GM12878 (cell line): ENCODE data around the gene SH2D5. TPM values are rescaled to one million over a fixed set of nuclear protein-coding genes. Genes with fewer than 3 reads are reported as not detected.

Experiments
- ATAC-seq: fragments of 200-7000 bp; cut with Tn5 transposase; 3 replicates; pipeline ENCODE4 v1.9.1; 2020; ENCODE audit warnings: mild to moderate bottlenecking, moderate library complexity
- BruUV-seq: library from RNA; stranded (reverse); fragments of 400-500 nt; replicated peaks from 2 replicates; lab custom pipeline; 2021; lab: Mats Ljungman, UMichigan
- CTCF ChIA-PET: fragments of 300-600 bp; sonication (Branson Sonifier 250); formaldehyde crosslinking; extraction: SDS; loops from one replicate; lab custom pipeline; 2021; ENCODE audit warnings: inconsistent platforms; lab: Yijun Ruan, JAX
- POLR2A ChIA-PET: fragments of 350-600 bp; formaldehyde crosslinking; extraction: SDS; loops from one replicate; lab custom pipeline; 2021; ENCODE audit warnings: inconsistent platforms; lab: Charles Lee
- RAD21 ChIA-PET: fragments of 300-600 bp; sonication (Branson Sonifier 250); formaldehyde crosslinking; loops from one replicate; lab custom pipeline; 2023; ENCODE audit warnings: antibody characterized with exemption; ENCODE audit not compliant: unreplicated experiment; lab: Charles Lee
- SMC1A ChIA-PET: fragments of 300-600 bp; sonication (Branson Sonifier 250); formaldehyde crosslinking; loops from one replicate; lab custom pipeline; 2023; ENCODE audit not compliant: unreplicated experiment, uncharacterized antibody; lab: Charles Lee
- DNase-seq: peaks from one replicate; pipeline ENCODE4 v3.0.0-alpha.2; 2011; ENCODE audit warnings: low read depth, low spot score
- FAIRE-seq: peaks from 3 replicates; lab custom pipeline; 2011; peaks lifted over from hg19 to GRCh38; lab: Jason Lieb, UNC
- H2AFZ ChIP-seq: 2 replicates; pipeline ENCODE4 v1.6.0; 2011; ENCODE audit warnings: low read depth, low read length, control low read depth; ENCODE audit not compliant: control insufficient read depth
- H3K27ac ChIP-seq: 2 replicates; pipeline ENCODE4 v1.5.1; 2011; ENCODE audit warnings: control low read depth; ENCODE audit not compliant: control insufficient read depth, insufficient read depth
- H3K27me3 ChIP-seq, 2 experiments: replicated peaks in 1 of 2; 2 replicates each; pipeline versions ENCODE4 v1.6.0 to v1.6.1; 2011; ENCODE audit warnings: low read length in 1 of 2; ENCODE audit not compliant: control insufficient read depth in 2 of 2, insufficient read depth in 2 of 2
- H3K36me3 ChIP-seq, 2 experiments: 2 replicates each; pipeline ENCODE4 v1.5.1; 2011; ENCODE audit warnings: low read length in 1 of 2; ENCODE audit not compliant: control insufficient read depth in 2 of 2, insufficient read depth in 2 of 2
- H3K4me1 ChIP-seq: 2 replicates; pipeline ENCODE4 v1.6.1; 2011; ENCODE audit warnings: mild to moderate bottlenecking, low read length, moderate library complexity, mixed read lengths; ENCODE audit not compliant: control insufficient read depth, insufficient read depth
- H3K4me2 ChIP-seq: 2 replicates; pipeline ENCODE4 v1.6.0; 2011; ENCODE audit warnings: control low read depth; ENCODE audit not compliant: control insufficient read depth, insufficient read depth
- H3K4me3 ChIP-seq: fragments of 200-600 bp; sonication (generic); 2 replicates; pipeline ENCODE4 v1.5.1; 2016
- H3K79me2 ChIP-seq: 2 replicates; pipeline ENCODE4 v1.6.0; 2011; ENCODE audit warnings: low read length; ENCODE audit not compliant: control insufficient read depth, insufficient read depth
- H3K9ac ChIP-seq: 2 replicates; pipeline ENCODE4 v1.8.0; 2011; ENCODE audit warnings: low read length, control low read depth, mixed read lengths; ENCODE audit not compliant: control insufficient read depth, insufficient read depth
- H3K9me3 ChIP-seq: replicated peaks from 3 replicates; pipeline ENCODE4 v1.5.1; 2011; ENCODE audit warnings: mild to moderate bottlenecking, low read length; ENCODE audit not compliant: control insufficient read depth, insufficient read depth
- H4K20me1 ChIP-seq: 2 replicates; pipeline ENCODE4 v1.6.0; 2011; ENCODE audit not compliant: control insufficient read depth, insufficient read depth
- BCL3 ChIP-seq: IDR thresholded peaks from 2 replicates; pipeline ENCODE4 v1.6.1; 2011; ENCODE audit warnings: borderline replicate concordance, low read depth, mild to moderate bottlenecking, moderate library complexity, low read length; ENCODE audit not compliant: insufficient read depth, poor library complexity, severe bottlenecking
- CTCF ChIP-seq, 3 experiments: IDR thresholded peaks in 2 of 3; conservative IDR thresholded peaks in 1 of 3; 2 replicates each; pipeline ENCODE4 v1.5.1; 2011; ENCODE audit warnings: low read depth in 3 of 3, low read length in 3 of 3, mild to moderate bottlenecking in 3 of 3, control low read depth in 2 of 3, moderate library complexity in 2 of 3, inconsistent platforms in 1 of 3, mixed read lengths in 1 of 3; ENCODE audit not compliant: control insufficient read depth in 2 of 3, insufficient read depth in 1 of 3; ENCODE audit errors: extremely low read depth in 1 of 3
- MAX ChIP-seq: IDR thresholded peaks from 2 replicates; pipeline ENCODE4 v1.6.1; 2012; ENCODE audit warnings: low read depth, low read length, improper control_type of control experiment
- PKNOX1 ChIP-seq: fragments of 450-650 bp; IDR thresholded peaks from 2 replicates; pipeline ENCODE4 v1.6.1; 2016; ENCODE audit warnings: mild to moderate bottlenecking
- RELB ChIP-seq: fragments of 450-650 bp; IDR thresholded peaks from 2 replicates; pipeline ENCODE4 v1.6.1; 2017; ENCODE audit warnings: low read depth, mild to moderate bottlenecking, moderate library complexity
- SMARCA5 ChIP-seq: fragments of 450-650 bp; IDR thresholded peaks from 2 replicates; pipeline ENCODE4 v1.6.1; 2017; ENCODE audit warnings: mild to moderate bottlenecking
- TARDBP ChIP-seq: IDR thresholded peaks from 2 replicates; pipeline ENCODE4 v1.6.1; 2016; ENCODE audit warnings: borderline replicate concordance
- YY1 ChIP-seq: IDR thresholded peaks from 2 replicates; pipeline ENCODE4 v1.6.1; 2011; ENCODE audit warnings: low read depth, mild to moderate bottlenecking, low read length
- WGBS: methylation state at CpG from one replicate; pipeline ENCODE4 v1.1.6; 2016; ENCODE audit warnings: low lambda C conversion rate; ENCODE audit not compliant: insufficient replicate concordance, insufficient coverage; ENCODE audit errors: missing lambda C conversion rate; 5-methylcytosine and 5-hydroxymethylcytosine counted together
- in situ Hi-C: fragments of 300-500 bp; cut with MboI; formaldehyde crosslinking; loops from 9 replicates; pipeline ENCODE4 v1.14.3; 2018; ENCODE audit warnings: mixed read lengths
- intact Hi-C: fragments of 100-400 bp; cut with micrococcal nuclease; formaldehyde crosslinking; loops from one replicate; pipeline ENCODE4 v1.14.2; 2022; ENCODE audit not compliant: unreplicated experiment
- polyA plus RNA-seq, 11 experiments: library from polyadenylated mRNA; depleted of rRNA in 4 of 11; unstranded in 6 of 11; stranded (reverse) in 5 of 11; fragments of >200 nt; fragmentation: Nextera tagmentation in 4 of 11; fragmentation: Illumina TruSeq in 1 of 11; extraction: Ambion mirVana in 4 of 11; extraction: Trizol in 1 of 11; gene quantifications; 1 replicate in 1 of 11; 2 replicates in 10 of 11; pipeline versions ENCODE4 v1.2.1 to v1.2.3, GENCODE V29; 2011 to 2016; ENCODE audit warnings: inconsistent platforms in 2 of 11, missing spikeins in 2 of 11, low read depth in 1 of 11
- total RNA-seq, 4 experiments: library from RNA; depleted of rRNA in 3 of 4; stranded (reverse); fragments of >200 nt in 3 of 4; fragmentation: Illumina TruSeq in 1 of 4; extraction: Trizol in 1 of 4; gene quantifications; 2 replicates each; pipeline versions ENCODE4 v1.2.1 to v1.2.3, GENCODE V29; 2013 to 2021

Gene SH2D5
- total and polyA plus RNA-seq, 10 of the 15 experiments (the other 5 are each of a cell fraction or from before 2014, with no cell fraction given) = 0.03 to 0.62 (median 0.20) TPM; not detected in 3

GRCh38 chr1:20727746-20728316, 4.7 kb downstream of the SH2D5 start:
- no peak overlapping the region for H3K4me2 ChIP-seq
- H3K36me3 ChIP-seq = no peaks in the 10 kb centered on the region
- ChIA-PET SMC1A (no interaction called here), POLR2A (no interaction called here), CTCF (interaction anchor here (1.0 to 2.1 kb wide), 2 partner anchors 31 to 89 kb away, joined by 3 to 8 read pairs; no protein-coding TSS in a partner anchor), RAD21 (no interaction called here)
- no peaks in the 10 kb centered on the region for H3K9me3 ChIP-seq
- H3K9ac ChIP-seq = no peak overlapping the region
- WGBS = 53% methylated on average over 8 of the region's 13 CpGs
- H3K4me3 ChIP-seq = no peak overlapping the region
- FAIRE-seq (no peak), DNase-seq (no peak), ATAC-seq (no peak)
- peaks cover 8 to 9% of the 10 kb centered on the region in 2 experiments; a peak in 3 of 4 replicates for H3K27me3 ChIP-seq
- no peaks in the 10 kb centered on the region for H3K79me2 ChIP-seq
- no TSS peak for BruUV-seq
- TF ChIP-seq BCL3 (no peak), TARDBP (no peak), YY1 (no peak), CTCF (IDR thresholded peaks at IDR 0.05 in 2 of 3, conservative IDR thresholded peaks at IDR 0.05 in 1 of 3; ENCODE audit: control insufficient read depth in 2 of 3, extremely low read depth in 1 of 3, insufficient read depth in 1 of 3, low read depth in 3 of 3, low read length in 3 of 3) (0 out of 6 replicates have a peak, but pooled peaks of 2 of the 3 experiments have one; percentile 3 to 16), PKNOX1 (no peak), RELB (no peak), MAX (no peak), SMARCA5 (no peak)
- no peak overlapping the region for H3K27ac ChIP-seq
- 0 out of 2 replicates have a peak, but pooled peaks cover 2% of the 10 kb centered on the region for H4K20me1 ChIP-seq
- no peak overlapping the region for H2AFZ ChIP-seq
- peaks cover 6% of the 10 kb centered on the region for H3K4me1 ChIP-seq
- in situ Hi-C loops (no loop called here), intact Hi-C loops (no loop called here)
